CD4-positive, alpha-beta T cell treated with Interleukin-6 at 100 ng/mL for 8 hours (primary cell): Measurements from ENCODE around the gene PAX7.

Experiments used
- DNase-seq: peaks from one replicate; pipeline ENCODE4 v3.0.0-alpha.2; 2020; ENCODE audit warnings: mixed read lengths, low spot score

The PAX7 gene

DNA sequence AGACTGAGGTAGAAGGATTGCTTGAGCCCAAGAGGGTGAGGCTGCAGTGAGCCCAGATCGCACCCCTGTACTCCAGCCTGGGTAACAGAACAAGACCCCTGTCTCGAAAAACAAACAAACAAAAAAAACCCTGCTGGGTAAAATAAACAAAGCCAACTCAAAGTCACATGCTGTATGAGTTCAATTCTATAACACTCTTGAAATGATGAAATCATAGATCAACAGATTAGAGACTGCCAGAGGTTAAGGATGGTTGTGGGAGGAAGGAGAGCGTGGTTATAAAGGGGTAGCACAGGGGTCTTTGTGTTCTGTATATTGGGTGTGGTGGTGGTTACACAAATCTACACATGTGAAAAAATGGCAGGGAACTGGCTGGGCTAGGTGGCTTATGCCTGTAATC is 166.3 kb downstream of the PAX7 start:
- no peak for DNase-seq
